Right lung (tissue), 10 donors: ENCODE measurements around the gene THEMIS. TPM values are rescaled to one million over a fixed set of nuclear protein-coding genes. Genes with fewer than 3 reads are reported as not detected.
"Not testable (repeated sequence)": the region's sequence is repeated elsewhere in the genome, so short reads cannot be mapped to it uniquely, and the experiment has no call there.

ENCODE experiments used
- DNase-seq, 2 donors: peaks; one replicate each; pipeline ENCODE4 v3.0.0-alpha.2; 2013
- long read RNA-seq, 8 donors: transcript quantifications; one replicate each; lab custom pipeline, GENCODE V29; 2026
- polyA plus RNA-seq, 5 donors: library from polyadenylated mRNA; unstranded; fragments of 120-200 nt; gene quantifications; one replicate each; pipeline versions ENCODE4 v1.2.1 to v1.2.3, GENCODE V29; 2013; ENCODE audit warnings: inconsistent platforms in 1 of 5, low replicate concordance in 1 of 5; ENCODE audit not compliant: insufficient read length in 5 of 5, insufficient read depth in 1 of 5

Gene THEMIS, protein sequence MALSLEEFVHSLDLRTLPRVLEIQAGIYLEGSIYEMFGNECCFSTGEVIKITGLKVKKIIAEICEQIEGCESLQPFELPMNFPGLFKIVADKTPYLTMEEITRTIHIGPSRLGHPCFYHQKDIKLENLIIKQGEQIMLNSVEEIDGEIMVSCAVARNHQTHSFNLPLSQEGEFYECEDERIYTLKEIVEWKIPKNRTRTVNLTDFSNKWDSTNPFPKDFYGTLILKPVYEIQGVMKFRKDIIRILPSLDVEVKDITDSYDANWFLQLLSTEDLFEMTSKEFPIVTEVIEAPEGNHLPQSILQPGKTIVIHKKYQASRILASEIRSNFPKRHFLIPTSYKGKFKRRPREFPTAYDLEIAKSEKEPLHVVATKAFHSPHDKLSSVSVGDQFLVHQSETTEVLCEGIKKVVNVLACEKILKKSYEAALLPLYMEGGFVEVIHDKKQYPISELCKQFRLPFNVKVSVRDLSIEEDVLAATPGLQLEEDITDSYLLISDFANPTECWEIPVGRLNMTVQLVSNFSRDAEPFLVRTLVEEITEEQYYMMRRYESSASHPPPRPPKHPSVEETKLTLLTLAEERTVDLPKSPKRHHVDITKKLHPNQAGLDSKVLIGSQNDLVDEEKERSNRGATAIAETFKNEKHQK
- under 1 TPM; 0.11 to 0.18 (median 0.16) TPM for polyA plus RNA-seq
- long read RNA-seq, donor 1: 0 reads
- long read RNA-seq, donor 2: 0 reads
- long read RNA-seq, donor 3: 0 reads
- long read RNA-seq, donor 4: 0 reads
- long read RNA-seq, donor 5: 0 reads
- long read RNA-seq, donor 6: 0 reads
- long read RNA-seq, donor 7: 0 reads
- long read RNA-seq, donor 8: 0 reads

DNA sequence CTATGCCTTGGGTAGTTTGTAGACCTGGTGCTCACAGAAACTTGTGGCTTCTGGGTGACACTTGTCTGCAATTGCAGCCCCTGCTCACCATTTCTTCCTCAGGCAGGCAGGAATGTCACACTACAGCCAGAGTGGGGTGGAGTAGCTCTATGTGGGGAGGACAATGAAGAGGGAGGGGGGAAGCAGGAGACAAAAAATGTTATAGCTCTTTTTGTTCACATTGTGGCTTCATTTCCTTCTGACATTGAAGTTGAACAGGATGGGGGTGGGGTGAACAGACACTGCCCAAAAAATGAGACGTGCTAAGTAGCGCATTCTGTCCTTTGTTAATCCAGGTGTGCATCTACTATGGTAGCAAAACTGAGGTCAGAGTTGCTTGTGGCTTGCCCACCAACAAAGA, at the start of gene THEMIS:
TSS of gene THEMIS (minus strand) at position 124 of the 400 bp plus-strand sequence. CDS start 126 bp downstream, outside the sequence.
- DNase-seq: no peak

DNA sequence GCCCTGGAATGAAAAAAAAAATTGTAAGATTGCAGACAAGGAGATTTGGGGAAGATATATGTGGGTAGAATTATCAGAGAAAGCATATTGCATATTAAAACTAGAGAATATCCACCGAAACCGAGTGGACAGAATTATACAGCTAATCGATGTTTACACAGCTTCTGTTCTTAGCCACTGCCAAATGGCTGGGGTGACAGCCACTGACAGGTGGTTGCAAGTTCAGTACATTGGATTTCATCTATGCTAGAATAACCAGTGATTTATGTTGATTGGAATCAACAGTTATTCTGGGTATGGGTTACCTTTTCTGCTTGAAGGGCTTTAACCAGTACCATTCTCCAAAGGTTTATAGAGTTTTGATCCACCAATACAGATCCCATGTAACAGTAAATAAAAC, 48.4 kb upstream of the THEMIS start:
- no peak for DNase-seq

GRCh38 chr6:127946388-127946787, 45.5 kb upstream of the THEMIS start:
- DNase-seq: no peak

GRCh38 chr6:127945434-127946097, 44.7 kb upstream of the THEMIS start:
- DNase-seq: no peak

DNA sequence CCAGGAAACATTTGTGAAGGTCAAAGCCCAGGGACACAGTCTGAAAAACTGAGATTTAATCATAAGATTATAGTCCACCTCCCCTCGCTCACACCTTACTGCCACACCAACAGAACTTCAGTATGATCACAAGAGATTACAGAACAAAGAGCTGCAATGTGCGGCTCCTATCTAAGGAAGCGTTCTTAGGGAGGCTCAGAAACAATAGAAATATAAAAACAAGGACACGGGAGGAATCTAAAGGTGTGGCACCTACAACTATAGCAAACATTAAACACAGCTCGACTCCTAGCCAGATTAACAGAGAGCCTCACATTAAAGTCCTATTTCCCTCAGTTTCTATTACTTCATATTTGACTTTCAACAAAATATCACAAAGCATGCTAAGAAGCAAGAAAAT, 40.4 kb upstream of the THEMIS start:
- no peak for DNase-seq

GRCh38 chr6:127939442-127940066, 38.7 kb upstream of the THEMIS start:
- DNase-seq: peak; percentile 19 to 25

- DNase-seq: no peak
These were observed 37.8 kb upstream of the THEMIS start for GRCh38 chr6:127938701-127939100.

DNA sequence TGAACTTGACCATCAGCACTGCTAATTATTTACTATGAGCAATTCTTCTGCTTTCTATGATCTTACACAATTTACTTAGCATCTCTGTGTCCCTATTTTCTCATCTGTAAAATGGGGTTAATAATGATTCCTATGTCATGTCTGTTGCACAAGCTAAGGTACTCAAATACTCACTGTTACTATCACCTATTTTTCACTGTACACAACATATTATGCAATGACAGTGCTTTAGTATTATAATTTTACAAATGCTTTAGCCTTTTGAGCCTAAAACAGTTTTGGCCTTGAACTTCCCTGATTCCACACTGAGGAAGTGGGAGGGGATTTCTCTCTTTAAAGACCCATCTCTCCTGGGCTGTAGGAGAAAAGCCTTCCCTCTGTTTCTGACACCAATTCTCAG, 36.9 kb upstream of the THEMIS start:
- DNase-seq: no peak

DNA sequence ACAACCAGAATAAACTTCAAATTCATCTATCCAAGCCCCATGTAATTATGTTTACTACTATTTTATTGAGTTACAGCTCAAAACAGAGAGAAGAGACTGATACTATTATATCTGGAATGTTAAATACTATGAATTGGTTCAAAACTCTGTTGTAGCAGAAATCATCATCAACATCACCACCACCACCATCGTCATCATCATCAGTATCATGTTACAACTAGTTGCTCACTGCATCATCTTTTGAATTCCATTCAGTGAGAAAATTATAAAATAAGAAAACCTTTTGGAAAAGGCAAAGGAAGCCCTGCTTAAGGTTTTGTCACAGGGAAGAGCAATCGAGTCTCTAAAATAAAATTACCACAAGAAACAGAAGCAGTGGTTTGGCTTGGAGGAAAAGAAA, 36.2 kb upstream of the THEMIS start:
- DNase-seq: no peak

- no peak for DNase-seq
These were observed 34.1 kb upstream of the THEMIS start for GRCh38 chr6:127934956-127935355.

GRCh38 chr6:127933852-127934840, 33.3 kb upstream of the THEMIS start:
- DNase-seq: no peak

- DNase-seq: no peak
These were observed 32.3 kb upstream of the THEMIS start for GRCh38 chr6:127933137-127933536.

DNA sequence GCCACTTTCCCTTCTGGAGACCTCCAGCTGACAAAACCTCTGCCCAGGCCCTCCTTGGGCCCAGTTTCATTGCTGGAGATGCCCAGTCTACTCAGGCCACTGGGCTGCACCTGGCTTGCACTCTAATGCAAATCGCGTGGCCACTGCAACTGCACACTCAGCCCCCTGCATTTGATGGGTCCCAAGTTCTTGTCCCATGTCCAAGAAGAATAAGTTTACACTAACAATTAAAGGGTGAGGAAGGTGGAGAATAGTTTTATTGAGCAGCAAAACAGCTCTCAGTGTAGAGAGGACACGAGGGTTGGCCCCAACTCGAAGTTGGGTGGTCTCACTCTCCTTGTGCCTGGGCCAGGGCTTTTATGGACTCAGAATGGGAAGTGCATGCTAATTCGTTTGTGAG, 31.9 kb upstream of the THEMIS start:
- no peak for DNase-seq

GRCh38 chr6:127926441-127926840, 25.6 kb upstream of the THEMIS start:
- not testable (repeated sequence) for DNase-seq

GRCh38 chr6:127924440-127924839, 23.6 kb upstream of the THEMIS start:
- DNase-seq: no peak

GRCh38 chr6:127924031-127924430, 23.2 kb upstream of the THEMIS start:
- no peak for DNase-seq

DNA sequence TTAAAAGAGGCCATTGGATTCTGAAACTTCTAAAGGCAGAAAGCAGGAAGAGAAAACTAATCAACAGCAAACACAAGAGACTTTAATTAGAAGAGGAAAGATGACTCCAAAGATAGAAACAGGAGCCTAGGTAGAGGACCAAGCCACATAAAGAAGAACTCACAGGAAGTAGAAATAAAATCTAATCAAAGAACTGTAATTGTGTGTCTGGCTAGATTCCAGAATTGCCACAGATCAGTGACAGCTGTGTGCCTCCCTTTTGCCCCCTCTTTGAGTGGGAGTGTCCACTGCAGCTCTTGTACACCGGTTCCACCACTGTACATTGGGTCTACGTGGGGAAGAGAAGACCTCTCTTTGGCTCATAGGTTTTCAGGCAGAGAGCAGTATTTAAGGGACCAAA, 22.3 kb upstream of the THEMIS start:
- DNase-seq: no peak

DNA sequence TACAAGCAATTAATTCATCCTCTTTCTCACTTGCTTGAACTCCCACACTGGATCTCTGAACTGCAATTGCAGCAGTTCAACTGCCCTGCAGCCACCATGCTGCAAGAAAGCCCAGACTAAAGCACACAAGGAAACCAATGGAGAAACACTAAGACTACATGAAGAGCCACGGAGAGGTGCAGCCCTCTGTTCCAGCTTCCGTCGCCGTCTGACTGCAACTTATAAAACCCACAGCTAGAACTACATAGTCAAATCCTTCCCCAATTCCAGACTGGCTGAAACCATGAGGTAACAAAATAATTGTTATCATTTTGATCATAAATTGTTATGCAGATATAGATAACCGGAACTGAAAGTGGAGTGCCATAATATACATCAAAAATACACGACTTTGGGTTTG, 21.1 kb upstream of the THEMIS start:
- no peak for DNase-seq

- DNase-seq: no peak
These were observed 19.9 kb upstream of the THEMIS start for GRCh38 chr6:127920804-127921203.
